Astrocyte (in vitro differentiated cells and primary cell): ENCODE data around the gene CHSY1. TPM values are rescaled to one million over a fixed set of nuclear protein-coding genes. Genes with fewer than 3 reads are reported as not detected.

Source experiments
- DNase-seq: peaks from one replicate; pipeline ENCODE4 v3.0.0-alpha.2; 2010; ENCODE audit warnings: low read depth
- FAIRE-seq: peaks from 2 replicates; lab custom pipeline; 2011; peaks lifted over from hg19 to GRCh38; lab: Jason Lieb, UNC
- H2AFZ ChIP-seq: 2 replicates; pipeline ENCODE4 v1.6.0; 2012; ENCODE audit warnings: low read depth, low read length, inconsistent platforms
- H3K27ac ChIP-seq: 2 replicates; pipeline ENCODE4 v1.5.1; 2011; ENCODE audit warnings: low read depth, low read length, inconsistent platforms
- H3K27me3 ChIP-seq: 2 replicates; pipeline ENCODE4 v1.6.0; 2011; ENCODE audit warnings: low read length, inconsistent platforms; ENCODE audit not compliant: insufficient read depth
- H3K36me3 ChIP-seq: 2 replicates; pipeline ENCODE4 v1.5.1; 2011; ENCODE audit warnings: low read length, inconsistent platforms; ENCODE audit not compliant: insufficient read depth
- H3K4me1 ChIP-seq: 2 replicates; pipeline ENCODE4 v1.5.1; 2011; ENCODE audit warnings: low read length, inconsistent platforms; ENCODE audit not compliant: insufficient read depth
- H3K4me2 ChIP-seq: 2 replicates; pipeline ENCODE4 v1.6.0; 2012; ENCODE audit warnings: low read length, inconsistent platforms
- H3K4me3 ChIP-seq: 2 replicates; pipeline ENCODE4 v1.5.1; 2011; ENCODE audit warnings: low read depth, mild to moderate bottlenecking, low read length, inconsistent platforms; ENCODE audit not compliant: insufficient read depth
- H3K79me2 ChIP-seq: 2 replicates; pipeline ENCODE4 v1.6.0; 2012; ENCODE audit warnings: mild to moderate bottlenecking, low read length, inconsistent platforms; ENCODE audit not compliant: insufficient read depth
- H3K9ac ChIP-seq: 2 replicates; pipeline ENCODE4 v1.6.0; 2012; ENCODE audit warnings: mild to moderate bottlenecking, low read length, inconsistent platforms
- H3K9me3 ChIP-seq: 2 replicates; pipeline ENCODE4 v1.5.1; 2012; ENCODE audit warnings: low read depth, mild to moderate bottlenecking, low read length, inconsistent platforms; ENCODE audit not compliant: insufficient read depth
- H4K20me1 ChIP-seq: 2 replicates; pipeline ENCODE4 v1.6.0; 2012; ENCODE audit warnings: low read length, inconsistent platforms; ENCODE audit not compliant: insufficient read depth
- H3K27ac Mint-ChIP-seq: one replicate; pipeline ENCODE4 v1.8.0; 2021; ENCODE audit warnings: mild to moderate bottlenecking, mixed read lengths; ENCODE audit not compliant: unreplicated experiment
- H3K27me3 Mint-ChIP-seq: one replicate; pipeline ENCODE4 v1.8.0; 2021; ENCODE audit warnings: low read depth, mixed read lengths; ENCODE audit not compliant: unreplicated experiment
- H3K36me3 Mint-ChIP-seq: one replicate; pipeline ENCODE4 v1.8.0; 2021; ENCODE audit warnings: low read depth, mixed read lengths; ENCODE audit not compliant: unreplicated experiment
- H3K4me1 Mint-ChIP-seq: one replicate; pipeline ENCODE4 v1.8.0; 2021; ENCODE audit warnings: low read depth, mixed read lengths; ENCODE audit not compliant: unreplicated experiment
- H3K4me3 Mint-ChIP-seq: one replicate; pipeline ENCODE4 v1.8.0; 2021; ENCODE audit warnings: mild to moderate bottlenecking, moderate library complexity, mixed read lengths; ENCODE audit not compliant: unreplicated experiment
- H3K9me3 Mint-ChIP-seq: one replicate; pipeline ENCODE4 v1.8.0; 2021; ENCODE audit warnings: mild to moderate bottlenecking, mixed read lengths; ENCODE audit not compliant: unreplicated experiment
- CTCF ChIP-seq: IDR thresholded peaks from 2 replicates; pipeline ENCODE4 v1.5.1; 2011; ENCODE audit warnings: low read depth, mild to moderate bottlenecking, inconsistent platforms, low read length, moderate library complexity; ENCODE audit not compliant: insufficient read depth
- EZH2 ChIP-seq: IDR thresholded peaks from 2 replicates; pipeline ENCODE4 v1.6.1; 2012; ENCODE audit warnings: mild to moderate bottlenecking, low read length, inconsistent platforms; ENCODE audit not compliant: insufficient read depth
- total RNA-seq: library from RNA; stranded (reverse); gene quantifications from 2 replicates; pipeline ENCODE4 v1.2.1, GENCODE V29; 2021

The CHSY1 gene
- total RNA-seq, 1 donor from 2014 or later: 42.2 TPM

- H3K27ac ChIP-seq: no peak overlapping the region
- H3K4me2 ChIP-seq: no peak overlapping the region
- Mint-ChIP-seq H3K27ac (no peak overlapping the region), H3K4me3 (no peak overlapping the region), H3K27me3 (peaks cover 31% of the 10 kb centered on the region), H3K36me3 (peaks cover 3% of the 10 kb centered on the region), H3K4me1 (peaks cover under 1% of the 10 kb centered on the region), H3K9me3 (peaks cover 3% of the 10 kb centered on the region)
- H3K4me3 ChIP-seq: no peak overlapping the region
- H3K9ac ChIP-seq: no peak overlapping the region
- FAIRE-seq (no peak), DNase-seq (no peak)
- no peak overlapping the region for H2AFZ ChIP-seq
- peaks cover 6% of the 10 kb centered on the region for H3K9me3 ChIP-seq
- no peaks in the 10 kb centered on the region for H3K79me2 ChIP-seq
- peaks cover 9% of the 10 kb centered on the region for H3K4me1 ChIP-seq
- no peaks in the 10 kb centered on the region for H3K36me3 ChIP-seq
- H3K27me3 ChIP-seq: no peaks in the 10 kb centered on the region
- no peak for TF ChIP-seq EZH2
- TF ChIP-seq CTCF: no peak
- H4K20me1 ChIP-seq: no peaks in the 10 kb centered on the region
These were observed 118.7 kb downstream of the CHSY1 start for GRCh38 chr15:101133181-101133460.

GRCh38 chr15:101132390-101133180 lies 119.3 kb downstream of the CHSY1 start:
- DNase-seq (no peak), FAIRE-seq (no peak)
- no peaks in the 10 kb centered on the region for H3K79me2 ChIP-seq
- H3K27me3 ChIP-seq: no peaks in the 10 kb centered on the region
- Mint-ChIP-seq H3K27ac (no peak overlapping the region), H3K27me3 (peaks cover 31% of the 10 kb centered on the region), H3K4me1 (peaks cover 6% of the 10 kb centered on the region), H3K36me3 (peaks cover 3% of the 10 kb centered on the region), H3K9me3 (peaks cover 4% of the 10 kb centered on the region), H3K4me3 (no peak overlapping the region)
- peaks cover 13% of the 10 kb centered on the region for H3K4me1 ChIP-seq
- no peak overlapping the region for H3K9ac ChIP-seq
- TF ChIP-seq CTCF: no peak
- no peak for TF ChIP-seq EZH2
- H4K20me1 ChIP-seq: no peaks in the 10 kb centered on the region
- peaks cover 6% of the 10 kb centered on the region for H3K9me3 ChIP-seq
- no peak overlapping the region for H2AFZ ChIP-seq
- H3K4me2 ChIP-seq: no peak overlapping the region
- no peaks in the 10 kb centered on the region for H3K36me3 ChIP-seq
- H3K27ac ChIP-seq: no peak overlapping the region
- H3K4me3 ChIP-seq: no peak overlapping the region
